Measurements from ENCODE around the gene RAB9A. TPM values are rescaled to one million over a fixed set of nuclear protein-coding genes. Genes with fewer than 3 reads are reported as not detected.
"Not testable (repeated sequence)": the region's sequence is repeated elsewhere in the genome, so short reads cannot be mapped to it uniquely, and the experiment has no call there.

Gene RAB9A
- total RNA-seq, 2 experiments from 2014 or later = 10.6 to 11.2 TPM

- CTCF ChIA-PET = interaction anchor here (0.8 to 1.4 kb wide), 5 partner anchors 11 to 362 kb away, joined by 3 to 6 read pairs (median 4); partner anchors contain the start of genes OFD1, RAB9A and TRAPPC2
- H3K27me3 Mint-ChIP-seq (ENCODE audit: low read depth); H3K36me3 Mint-ChIP-seq (ENCODE audit: low read depth); H3K4me1 Mint-ChIP-seq (ENCODE audit: low read depth); DNase-seq; H3K4me3 Mint-ChIP-seq; ATAC-seq; H3K9me3 Mint-ChIP-seq (ENCODE audit: insufficient read depth): not testable (repeated sequence)
- POLR2A ChIA-PET = interaction anchor here (1.1 to 2.1 kb wide), 3 partner anchors 8 to 65 kb away, joined by 3 to 7 read pairs (median 4); partner anchors contain the start of genes OFD1, RAB9A and TRAPPC2
- H3K27ac Mint-ChIP-seq = peak overlapping the region; percentile 72
Observed at GRCh38 chrX:13669755-13670154, 19.2 kb upstream of the RAB9A start.

DNA sequence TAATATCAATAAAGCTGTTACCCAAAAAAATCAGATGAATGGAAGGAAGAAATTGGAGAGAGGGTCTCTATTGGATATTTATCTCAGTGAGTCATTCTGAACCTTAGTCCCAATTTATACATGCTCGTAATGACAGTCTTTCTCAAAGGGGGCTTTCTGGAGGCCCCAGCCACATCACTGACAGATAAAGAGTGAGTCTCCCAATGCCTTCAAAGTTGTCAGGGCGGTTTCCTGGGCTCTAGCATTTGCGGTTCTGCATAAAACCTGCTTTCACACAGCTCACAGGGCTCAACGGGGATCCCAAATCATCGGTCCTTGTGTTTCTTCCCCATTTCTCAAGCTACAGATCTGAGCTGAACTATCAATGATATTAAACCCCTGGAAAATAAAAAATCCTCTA lies 18.7 kb upstream of the RAB9A start:
- H3K36me3 Mint-ChIP-seq (ENCODE audit: low read depth) = peaks cover 5% of the 10 kb centered on the region
- peaks cover 6% of the 10 kb centered on the region for H3K4me1 Mint-ChIP-seq (ENCODE audit: low read depth)
- DNase-seq = no peak
- no peaks in the 10 kb centered on the region for H3K27me3 Mint-ChIP-seq (ENCODE audit: low read depth)
- POLR2A ChIA-PET = interaction anchor here (1.1 to 2.1 kb wide), 3 partner anchors 8 to 65 kb away, joined by 3 to 7 read pairs (median 4); partner anchors contain the start of genes OFD1, RAB9A and TRAPPC2
- no peak overlapping the region for H3K4me3 Mint-ChIP-seq
- no peak for ATAC-seq
- H3K27ac Mint-ChIP-seq = no peak overlapping the region
- CTCF ChIA-PET = interaction anchor here (1.3 to 1.4 kb wide), 2 partner anchors 11 to 18 kb away, joined by 4 to 6 read pairs; partner anchors contain the start of gene RAB9A
- H3K9me3 Mint-ChIP-seq (ENCODE audit: insufficient read depth) = no peaks in the 10 kb centered on the region

DNA sequence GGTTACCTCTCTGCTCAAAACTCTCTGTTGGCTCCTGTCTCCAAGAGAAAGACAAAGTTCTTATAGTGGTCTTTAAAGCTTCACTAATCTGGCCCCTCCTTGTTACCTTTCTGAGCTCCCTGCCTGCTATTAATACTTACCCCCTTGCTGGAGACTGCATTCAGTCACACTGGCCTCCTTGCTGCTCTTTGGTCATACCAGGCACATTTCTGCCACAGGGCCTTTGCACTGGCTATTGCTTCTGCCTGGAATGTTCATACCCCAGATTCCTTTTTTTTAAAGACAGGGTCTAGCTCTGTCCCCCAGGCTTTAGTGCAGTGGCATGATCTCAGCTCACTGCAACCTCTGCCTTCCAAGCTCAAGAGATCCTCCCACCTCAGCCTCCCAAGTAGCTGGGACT lies 15.9 kb upstream of the RAB9A start:
- Mint-ChIP-seq H3K4me3 (no peak overlapping the region), H3K9me3 (ENCODE audit: insufficient read depth) (no peaks in the 10 kb centered on the region), H3K27ac (no peak overlapping the region), H3K27me3 (ENCODE audit: low read depth) (no peaks in the 10 kb centered on the region), H3K4me1 (ENCODE audit: low read depth) (peaks cover 6% of the 10 kb centered on the region), H3K36me3 (ENCODE audit: low read depth) (peaks cover 5% of the 10 kb centered on the region)
- POLR2A ChIA-PET = no interaction called here
- no peak for ATAC-seq
- no peak for DNase-seq
- CTCF ChIA-PET = interaction anchor here (0.6 kb wide), 1 partner anchor 120 kb away, joined by 3 read pairs; no protein-coding TSS in a partner anchor

- DNase-seq (no peak), ATAC-seq (no peak)
- no peaks in the 10 kb centered on the region for H3K27me3 Mint-ChIP-seq (ENCODE audit: low read depth)
- H3K4me3 Mint-ChIP-seq = no peak overlapping the region
- POLR2A ChIA-PET = no interaction called here
- no peaks in the 10 kb centered on the region for H3K4me1 Mint-ChIP-seq (ENCODE audit: low read depth)
- no peaks in the 10 kb centered on the region for H3K36me3 Mint-ChIP-seq (ENCODE audit: low read depth)
- CTCF ChIA-PET = no interaction called here
- no peaks in the 10 kb centered on the region for H3K9me3 Mint-ChIP-seq (ENCODE audit: insufficient read depth)
- H3K27ac Mint-ChIP-seq = no peak overlapping the region
Observed at GRCh38 chrX:13676885-13677284, 12.0 kb upstream of the RAB9A start.

GRCh38 chrX:13679700-13680099 lies 9.2 kb upstream of the RAB9A start:
- CTCF ChIA-PET = interaction anchor here (1.7 kb wide), 1 partner anchor 10 kb away, joined by 6 read pairs; no protein-coding TSS in a partner anchor

DNA sequence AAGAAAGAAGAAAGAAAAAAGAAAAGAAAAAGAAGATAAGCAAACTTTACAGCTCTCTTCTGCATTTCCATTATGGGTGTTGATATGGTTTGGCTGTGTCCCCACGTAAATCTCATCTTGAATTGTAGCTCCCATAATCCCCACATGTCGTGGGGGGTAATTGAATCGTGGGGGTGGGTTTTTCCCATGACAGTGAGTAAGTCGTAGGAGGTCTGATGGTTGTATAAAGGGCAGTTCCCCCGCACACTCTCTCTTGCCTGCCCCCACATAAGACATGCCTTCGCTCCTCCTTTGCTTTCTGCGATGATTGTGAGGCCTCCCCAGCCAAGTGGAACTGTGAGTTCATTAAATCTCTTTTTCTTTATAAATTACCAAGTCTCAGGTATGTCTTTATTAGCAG lies 7.3 kb upstream of the RAB9A start:
- CTCF ChIA-PET = interaction anchor here (1.7 kb wide), 1 partner anchor 12 kb away, joined by 6 read pairs; no protein-coding TSS in a partner anchor
- no peak overlapping the region for H3K27ac Mint-ChIP-seq

More at GRCh38 chrX:13679700-13680099, 9.2 kb upstream of the RAB9A start:
- POLR2A ChIA-PET; H3K9me3 Mint-ChIP-seq (ENCODE audit: insufficient read depth); H3K4me3 Mint-ChIP-seq; DNase-seq; H3K27ac Mint-ChIP-seq; ATAC-seq; H3K36me3 Mint-ChIP-seq (ENCODE audit: low read depth); H3K4me1 Mint-ChIP-seq (ENCODE audit: low read depth); H3K27me3 Mint-ChIP-seq (ENCODE audit: low read depth): not testable (repeated sequence)

DNA sequence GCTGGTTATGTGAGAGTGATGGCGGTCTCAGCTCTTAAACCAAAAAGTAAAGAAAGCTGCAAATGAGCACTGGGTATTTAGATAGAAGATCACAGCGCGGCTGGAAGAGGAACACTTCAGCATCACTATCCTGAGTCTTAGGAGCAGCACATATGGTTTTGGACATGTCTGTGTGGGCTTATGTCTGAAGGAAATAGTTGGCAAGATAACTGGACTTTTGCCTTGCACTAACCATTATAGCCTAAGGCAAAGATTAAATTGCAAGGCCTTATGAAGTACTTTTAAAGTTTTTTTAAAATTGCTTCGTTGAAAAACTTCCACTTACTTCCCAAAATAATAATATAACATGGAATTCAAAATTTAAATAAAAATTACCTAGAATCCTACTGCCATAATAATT lies 4.6 kb upstream of the RAB9A start:
- H3K4me3 Mint-ChIP-seq = no peak overlapping the region
- ChIA-PET CTCF (no interaction called here), POLR2A (no interaction called here)
- DNase-seq = no peak
- H3K27ac Mint-ChIP-seq = no peak overlapping the region
- no peaks in the 10 kb centered on the region for H3K27me3 Mint-ChIP-seq (ENCODE audit: low read depth)
- no peak for ATAC-seq
- H3K4me1 Mint-ChIP-seq (ENCODE audit: low read depth) = peaks cover 15% of the 10 kb centered on the region
- no peaks in the 10 kb centered on the region for H3K9me3 Mint-ChIP-seq (ENCODE audit: insufficient read depth)
- no peaks in the 10 kb centered on the region for H3K36me3 Mint-ChIP-seq (ENCODE audit: low read depth)

More for the DNA sequence above, 7.3 kb upstream of the RAB9A start:
- H3K36me3 Mint-ChIP-seq (ENCODE audit: low read depth) = no peaks in the 10 kb centered on the region
- POLR2A ChIA-PET = no interaction called here
- no peak overlapping the region for H3K4me3 Mint-ChIP-seq
- no peaks in the 10 kb centered on the region for H3K27me3 Mint-ChIP-seq (ENCODE audit: low read depth)
- DNase-seq = no peak
- peaks cover 5% of the 10 kb centered on the region for H3K4me1 Mint-ChIP-seq (ENCODE audit: low read depth)
- no peaks in the 10 kb centered on the region for H3K9me3 Mint-ChIP-seq (ENCODE audit: insufficient read depth)
- ATAC-seq = no peak

DNA sequence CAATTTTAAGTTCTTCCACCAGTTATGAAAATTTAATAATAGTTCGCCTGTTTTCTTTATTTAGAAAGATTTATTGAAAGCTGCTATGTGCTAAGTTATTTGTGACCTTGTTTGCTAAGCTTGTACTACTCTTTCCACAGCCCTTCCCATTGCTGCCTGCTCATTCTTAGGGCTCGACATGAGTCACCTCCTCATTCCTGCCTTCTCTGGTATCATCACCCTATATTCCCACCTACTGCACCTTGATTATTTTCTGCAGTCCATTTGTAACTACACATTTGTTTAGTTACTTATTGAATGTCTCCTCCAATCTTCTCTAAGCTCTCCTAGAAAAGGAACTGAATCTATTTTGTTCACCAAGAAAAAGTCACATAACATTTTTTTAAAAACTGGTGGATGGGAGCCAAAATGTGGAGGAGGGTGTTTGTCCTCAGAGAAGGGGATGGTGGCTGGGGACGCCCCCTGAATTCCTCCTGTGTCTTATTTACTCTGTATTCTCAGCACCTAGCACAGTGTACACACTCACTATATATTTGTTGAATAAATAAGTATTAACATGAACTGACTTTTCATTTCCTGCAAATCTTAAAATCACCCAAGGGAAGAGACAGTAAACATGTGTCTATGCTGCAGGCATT lies 3.7 kb upstream of the RAB9A start:
- Mint-ChIP-seq H3K4me1 (ENCODE audit: low read depth) (peaks cover 17% of the 10 kb centered on the region), H3K27me3 (ENCODE audit: low read depth) (no peaks in the 10 kb centered on the region), H3K9me3 (ENCODE audit: insufficient read depth) (no peaks in the 10 kb centered on the region), H3K36me3 (ENCODE audit: low read depth) (no peaks in the 10 kb centered on the region), H3K4me3 (no peak overlapping the region), H3K27ac (no peak overlapping the region)
- ATAC-seq (no peak), DNase-seq (no peak)
- CTCF ChIA-PET = no interaction called here
- POLR2A ChIA-PET = no interaction called here

DNA sequence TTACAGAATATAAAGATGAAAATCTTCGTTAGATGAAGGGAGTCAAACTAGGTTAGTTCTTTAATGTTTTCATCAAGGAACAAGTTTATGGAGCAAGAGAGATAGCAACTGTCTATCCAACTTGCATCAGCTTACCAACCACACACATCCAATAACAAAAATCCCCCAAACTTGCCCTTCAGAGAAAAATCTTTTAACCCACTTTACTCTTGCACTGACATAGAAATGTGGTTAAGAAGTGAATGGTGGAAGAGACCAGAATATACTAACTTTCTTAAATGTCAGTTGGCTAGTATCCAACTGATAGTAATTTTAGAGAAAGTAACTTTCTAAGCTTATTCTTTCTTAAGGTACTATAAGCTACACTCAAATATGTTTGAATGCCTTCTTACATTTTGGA lies 1.7 kb upstream of the RAB9A start:
- no peak overlapping the region for H3K4me3 Mint-ChIP-seq
- H3K27ac Mint-ChIP-seq = no peak overlapping the region
- DNase-seq = no peak
- POLR2A ChIA-PET = interaction anchor here (1.0 to 2.4 kb wide), 4 partner anchors 33 to 343 kb away, joined by 3 to 18 read pairs (median 6); partner anchors contain the start of genes GEMIN8, OFD1 and TRAPPC2
- H3K9me3 Mint-ChIP-seq (ENCODE audit: insufficient read depth) = no peaks in the 10 kb centered on the region
- no peak for ATAC-seq
- peaks cover 30% of the 10 kb centered on the region for H3K4me1 Mint-ChIP-seq (ENCODE audit: low read depth)
- no peaks in the 10 kb centered on the region for H3K27me3 Mint-ChIP-seq (ENCODE audit: low read depth)
- CTCF ChIA-PET = interaction anchor here (0.9 to 1.6 kb wide), 3 partner anchors 10 to 48 kb away, joined by 3 to 4 read pairs (median 3); partner anchors contain the start of genes OFD1 and TRAPPC2
- H3K36me3 Mint-ChIP-seq (ENCODE audit: low read depth) = peaks cover 6% of the 10 kb centered on the region

DNA sequence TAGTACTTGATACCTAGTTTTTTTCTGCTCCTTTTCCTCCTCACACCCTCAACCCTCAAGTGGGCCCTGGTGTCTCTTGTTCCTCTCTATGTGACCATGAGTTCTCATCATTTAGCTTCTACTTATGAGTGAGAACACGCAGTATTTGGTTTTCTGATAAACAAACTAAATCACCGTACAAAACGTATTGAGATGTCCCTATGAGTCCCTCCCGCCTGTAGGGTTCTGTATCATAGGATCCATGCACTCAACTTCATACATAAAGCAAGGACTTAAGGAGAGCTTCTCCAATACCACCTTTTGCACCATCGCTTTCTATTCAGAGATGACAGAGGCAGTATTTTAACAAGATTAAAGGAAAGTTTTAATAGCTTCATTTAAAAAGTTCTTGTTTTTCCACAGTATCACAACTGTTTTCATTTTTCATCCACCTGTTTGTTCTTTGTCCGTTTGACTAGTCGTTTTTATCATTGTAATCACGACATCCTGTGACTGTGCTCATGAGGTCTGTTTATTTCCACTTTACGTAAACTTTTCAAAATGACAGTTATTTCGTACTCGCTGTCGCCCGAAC lies 457 bp upstream of the RAB9A start:
- peaks cover 42% of the 10 kb centered on the region for H3K4me1 Mint-ChIP-seq (ENCODE audit: low read depth)
- no peaks in the 10 kb centered on the region for H3K27me3 Mint-ChIP-seq (ENCODE audit: low read depth)
- ATAC-seq (no peak), DNase-seq (no peak)
- peak overlapping the region; percentile 81 for H3K27ac Mint-ChIP-seq
- POLR2A ChIA-PET = interaction anchor here (0.9 to 2.4 kb wide), 5 partner anchors 19 to 341 kb away, joined by 3 to 18 read pairs (median 4); partner anchors contain the start of genes GEMIN8, OFD1, TCEANC and TRAPPC2
- peaks cover 7% of the 10 kb centered on the region for H3K36me3 Mint-ChIP-seq (ENCODE audit: low read depth)
- H3K9me3 Mint-ChIP-seq (ENCODE audit: insufficient read depth) = no peaks in the 10 kb centered on the region
- H3K4me3 Mint-ChIP-seq = peak overlapping the region; percentile 75
- CTCF ChIA-PET = interaction anchor here (0.9 to 1.4 kb wide), 4 partner anchors 19 to 182 kb away, joined by 3 to 5 read pairs (median 4); no protein-coding TSS in a partner anchor

DNA sequence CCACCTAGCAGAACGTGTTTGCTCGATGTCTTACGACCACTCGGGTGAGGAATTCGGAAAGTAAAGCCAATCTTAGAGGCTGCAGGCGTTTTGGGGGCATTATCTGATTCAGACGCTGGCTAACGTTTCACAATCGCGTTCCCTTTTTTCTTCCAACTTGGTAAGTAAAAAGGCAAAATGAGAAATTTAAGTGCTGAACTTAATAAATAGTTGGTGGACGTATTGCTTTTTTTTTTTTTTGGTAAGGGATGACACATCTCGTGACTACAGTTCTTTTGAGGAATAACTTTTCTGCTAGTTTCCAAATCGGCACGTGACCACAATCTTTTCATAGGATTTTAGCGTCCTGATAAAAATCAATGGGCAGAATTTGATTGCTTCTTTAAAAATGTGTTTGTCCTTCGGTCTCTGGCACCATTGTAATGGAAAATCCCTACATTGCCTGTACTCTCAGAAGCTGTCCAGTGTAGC lies 848 bp downstream of the RAB9A start:
- H3K36me3 Mint-ChIP-seq (ENCODE audit: low read depth) = peaks cover 8% of the 10 kb centered on the region
- peak overlapping the region; percentile 75 for H3K4me3 Mint-ChIP-seq
- peak overlapping the region; percentile 81 for H3K27ac Mint-ChIP-seq
- peaks cover 54% of the 10 kb centered on the region for H3K4me1 Mint-ChIP-seq (ENCODE audit: low read depth)
- no peaks in the 10 kb centered on the region for H3K27me3 Mint-ChIP-seq (ENCODE audit: low read depth)
- POLR2A ChIA-PET = interaction anchor here (1.2 to 2.4 kb wide), 3 partner anchors 20 to 340 kb away, joined by 4 to 18 read pairs (median 7); partner anchors contain the start of genes GEMIN8, OFD1 and TRAPPC2
- no peak for DNase-seq
- CTCF ChIA-PET = no interaction called here
- ATAC-seq = no peak
- no peaks in the 10 kb centered on the region for H3K9me3 Mint-ChIP-seq (ENCODE audit: insufficient read depth)

- Mint-ChIP-seq H3K4me3 (peak overlapping the region; percentile 75), H3K36me3 (ENCODE audit: low read depth) (peaks cover 12% of the 10 kb centered on the region), H3K9me3 (ENCODE audit: insufficient read depth) (no peaks in the 10 kb centered on the region), H3K27me3 (ENCODE audit: low read depth) (no peaks in the 10 kb centered on the region), H3K27ac (no peak overlapping the region), H3K4me1 (ENCODE audit: low read depth) (peaks cover 56% of the 10 kb centered on the region)
- CTCF ChIA-PET = no interaction called here
- DNase-seq = peak; percentile 21
- POLR2A ChIA-PET = interaction anchor here (0.7 kb wide), 1 partner anchor 30 kb away, joined by 4 read pairs; no protein-coding TSS in a partner anchor
- no peak for ATAC-seq
Observed at GRCh38 chrX:13690836-13691235, 1.9 kb downstream of the RAB9A start.

Data from activated CD8-positive, alpha-beta T cell treated with anti-CD3 and anti-CD28 coated beads, Interleukin-2, amount 10 ng/mL, durations not matched to agents 7 days and 5 days (primary cell).